GM12875 (cell line): Measurements from ENCODE around the gene DPP4.

ENCODE experiments used
- H3K4me3 ChIP-seq: one replicate; pipeline ENCODE4 v1.5.1; 2011; ENCODE audit warnings: low read depth, low read length, control low read depth
- TF ChIP-seq, protein P1 (sequence below): IDR thresholded peaks from 2 replicates; pipeline ENCODE4 v1.5.1; 2011; ENCODE audit warnings: low read depth, mild to moderate bottlenecking, control low read depth, inconsistent platforms, low read length, moderate library complexity, borderline replicate concordance; ENCODE audit not compliant: insufficient read depth

DPP4 gene

DNA sequence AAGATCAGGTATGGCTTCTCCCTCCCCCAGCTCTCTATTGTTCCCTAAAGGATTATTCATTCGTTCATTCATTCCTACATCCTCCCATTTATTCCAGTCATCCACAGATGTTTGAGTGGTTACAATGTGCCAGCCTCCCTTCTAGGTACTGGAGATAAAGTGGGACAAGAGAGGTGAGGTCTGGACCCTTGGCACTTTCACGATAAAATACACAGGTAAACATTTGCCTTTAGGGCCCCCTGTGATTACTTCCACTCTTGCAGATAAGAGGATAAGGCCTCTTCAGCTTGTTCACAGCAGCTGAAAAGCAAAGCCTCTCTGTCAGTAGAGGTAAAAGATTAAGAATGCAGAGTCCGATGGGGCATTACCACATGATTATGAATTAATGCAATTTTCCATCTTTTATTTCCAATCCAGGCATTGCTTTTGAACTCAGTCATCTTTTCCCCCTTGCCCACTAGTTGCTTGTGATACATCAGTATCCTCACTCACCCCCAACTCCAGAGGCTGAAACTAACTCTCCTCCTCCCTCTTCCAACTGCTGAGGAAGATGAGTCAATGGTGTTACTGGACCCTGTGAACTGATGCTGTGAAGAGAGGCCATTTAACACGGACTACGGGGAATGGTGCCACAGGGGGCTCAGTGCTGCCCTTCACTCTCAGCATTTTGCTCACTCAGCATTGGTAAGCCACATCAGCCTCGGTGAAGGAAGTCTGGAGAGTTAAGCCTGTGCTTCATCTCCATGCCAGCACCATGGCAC is 1.1 kb upstream of the DPP4 start:
- no peak overlapping the region for H3K4me3 ChIP-seq
- TF ChIP-seq, protein P1, sequence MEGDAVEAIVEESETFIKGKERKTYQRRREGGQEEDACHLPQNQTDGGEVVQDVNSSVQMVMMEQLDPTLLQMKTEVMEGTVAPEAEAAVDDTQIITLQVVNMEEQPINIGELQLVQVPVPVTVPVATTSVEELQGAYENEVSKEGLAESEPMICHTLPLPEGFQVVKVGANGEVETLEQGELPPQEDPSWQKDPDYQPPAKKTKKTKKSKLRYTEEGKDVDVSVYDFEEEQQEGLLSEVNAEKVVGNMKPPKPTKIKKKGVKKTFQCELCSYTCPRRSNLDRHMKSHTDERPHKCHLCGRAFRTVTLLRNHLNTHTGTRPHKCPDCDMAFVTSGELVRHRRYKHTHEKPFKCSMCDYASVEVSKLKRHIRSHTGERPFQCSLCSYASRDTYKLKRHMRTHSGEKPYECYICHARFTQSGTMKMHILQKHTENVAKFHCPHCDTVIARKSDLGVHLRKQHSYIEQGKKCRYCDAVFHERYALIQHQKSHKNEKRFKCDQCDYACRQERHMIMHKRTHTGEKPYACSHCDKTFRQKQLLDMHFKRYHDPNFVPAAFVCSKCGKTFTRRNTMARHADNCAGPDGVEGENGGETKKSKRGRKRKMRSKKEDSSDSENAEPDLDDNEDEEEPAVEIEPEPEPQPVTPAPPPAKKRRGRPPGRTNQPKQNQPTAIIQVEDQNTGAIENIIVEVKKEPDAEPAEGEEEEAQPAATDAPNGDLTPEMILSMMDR = no peak

DNA sequence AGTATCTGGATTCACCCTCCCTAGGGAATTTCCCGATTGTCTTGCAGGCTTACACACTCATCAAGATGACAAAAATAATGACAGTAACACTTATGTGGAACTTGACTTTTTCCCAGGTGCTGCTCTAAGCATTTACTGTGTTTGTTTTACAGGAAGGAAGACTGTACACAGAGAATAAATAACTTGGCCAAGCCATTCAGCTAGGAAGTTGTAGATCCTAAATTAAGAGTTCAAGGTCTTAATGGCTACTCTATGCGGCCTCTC is 549 bp upstream of the DPP4 start:
- TF ChIP-seq, protein P1 = no peak

DNA sequence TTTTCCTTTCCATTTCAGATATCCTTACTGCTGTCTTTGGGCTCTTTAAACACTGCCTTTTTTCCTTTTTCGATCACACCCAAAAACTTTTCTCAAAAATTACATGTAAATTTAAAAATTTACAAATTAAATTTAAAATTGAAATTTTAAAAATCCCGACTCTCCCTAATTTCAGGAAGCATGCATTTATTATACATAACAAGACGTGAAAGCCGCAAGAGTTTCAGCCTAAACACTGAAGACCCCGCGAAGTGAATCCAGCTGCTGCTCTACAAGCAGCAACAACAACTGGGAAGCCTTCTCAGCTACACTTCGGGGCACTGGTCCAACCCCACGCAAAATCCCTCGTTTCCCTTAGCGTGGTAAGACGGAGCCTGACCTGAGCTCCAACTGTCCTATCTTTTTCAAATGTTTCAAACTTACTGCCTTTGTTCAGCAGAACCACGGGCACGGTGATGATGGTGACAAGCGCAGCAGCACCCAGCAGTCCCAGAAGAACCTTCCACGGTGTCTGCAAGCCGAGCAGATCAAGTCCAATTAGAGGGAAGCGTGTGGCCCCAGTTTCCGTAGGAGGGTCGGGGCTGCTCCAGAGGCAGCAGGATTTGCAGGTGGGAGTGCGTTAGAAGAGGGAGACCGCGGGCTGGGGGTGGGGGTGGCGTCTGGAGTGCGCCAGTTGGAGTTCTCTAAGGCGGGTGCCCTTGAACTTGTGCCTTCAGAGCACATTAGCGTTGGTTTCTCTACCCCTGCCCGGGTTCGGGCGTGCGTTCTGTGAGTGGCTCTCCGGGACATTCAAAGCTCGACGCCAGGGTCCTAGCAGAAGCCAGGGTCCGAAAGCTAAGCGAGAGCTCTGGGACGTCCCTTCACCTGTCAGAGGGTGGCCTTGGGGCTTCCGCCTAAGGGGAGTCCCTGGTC is 783 bp downstream of the DPP4 start:
- no peak overlapping the region for H3K4me3 ChIP-seq
- TF ChIP-seq, protein P1 = no peak

More for the DNA sequence above, 549 bp upstream of the DPP4 start:
- H3K4me3 ChIP-seq = no peak overlapping the region

DNA sequence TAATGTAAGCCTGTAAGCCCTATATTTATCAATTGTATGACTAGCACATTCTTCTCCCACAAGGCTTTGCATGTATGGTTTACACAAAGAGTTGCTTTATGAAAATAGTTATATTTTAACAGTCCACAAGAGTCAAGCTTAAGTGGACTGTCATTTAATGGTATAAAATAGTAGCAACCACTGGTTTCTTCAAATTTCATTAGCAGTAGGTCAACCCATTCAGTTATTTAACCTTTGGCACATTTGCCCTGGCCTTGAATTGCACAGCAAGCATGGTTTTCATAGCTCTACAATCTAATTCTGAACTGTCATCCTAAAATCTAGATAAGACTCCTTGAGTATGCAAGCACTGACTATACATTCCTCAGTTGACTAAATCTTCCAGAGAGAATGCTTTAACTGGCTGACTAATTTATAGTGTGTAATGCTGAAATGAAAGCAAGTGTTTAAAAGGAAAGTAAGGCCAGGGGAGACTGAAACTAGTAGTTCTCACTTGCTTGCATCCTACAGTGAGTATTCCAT is 1.8 kb downstream of the DPP4 start:
- TF ChIP-seq, protein P1 = no peak
- H3K4me3 ChIP-seq = no peak overlapping the region

DNA sequence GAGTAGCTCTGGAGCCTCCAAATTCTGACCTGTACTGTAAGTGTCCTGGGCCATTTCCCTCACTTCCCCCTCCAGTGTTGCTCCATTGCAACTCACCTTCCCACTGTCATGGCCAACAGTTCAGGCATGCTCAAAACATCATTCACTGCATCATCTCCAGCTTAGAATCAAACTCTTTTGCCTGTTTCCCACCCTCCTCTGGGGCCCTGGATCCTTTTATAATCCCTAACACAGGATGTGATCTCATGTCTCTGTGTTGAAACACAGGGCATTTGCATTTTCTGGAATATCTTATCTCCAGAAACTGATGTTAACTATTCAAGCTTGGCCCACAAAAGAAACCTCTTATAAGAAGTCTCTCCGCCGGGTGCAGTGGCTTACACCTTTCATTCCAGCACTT is 3.0 kb downstream of the DPP4 start:
- no peak overlapping the region for H3K4me3 ChIP-seq
- TF ChIP-seq, protein P1 = no peak

DNA sequence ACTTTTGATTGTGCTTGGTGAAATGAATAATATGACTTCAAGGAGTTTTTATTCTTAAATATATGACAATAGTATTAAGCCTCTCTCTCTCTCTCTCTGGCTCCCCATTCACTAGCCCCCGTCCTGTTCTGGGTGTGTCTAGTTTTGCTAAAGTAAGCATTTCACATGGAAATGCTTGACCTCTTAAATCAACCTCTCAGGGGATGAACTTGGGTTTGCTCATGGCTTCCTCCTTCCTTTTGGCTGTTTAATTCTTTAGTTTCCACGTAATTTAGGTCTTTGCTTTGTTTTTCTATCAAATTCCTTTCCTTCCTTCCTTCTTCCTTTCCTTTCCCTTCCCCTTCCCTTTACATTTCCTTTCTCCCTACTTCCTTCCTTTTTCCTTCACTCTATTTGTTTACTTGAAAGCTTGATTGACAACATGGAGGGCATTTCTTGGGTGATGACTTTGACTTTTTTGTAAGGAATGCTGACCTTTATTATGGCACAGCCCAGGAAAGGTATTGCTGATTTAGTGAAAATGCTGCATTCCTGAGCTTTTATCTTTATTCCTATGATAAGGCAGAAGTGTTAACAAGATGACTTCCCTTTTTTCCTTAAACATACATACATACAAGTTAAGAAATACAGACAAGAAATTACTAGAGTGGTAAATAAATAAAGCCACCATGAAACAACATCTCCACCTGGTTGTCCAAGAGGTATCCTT is 3.6 kb downstream of the DPP4 start:
- TF ChIP-seq, protein P1 = no peak
- H3K4me3 ChIP-seq = no peak overlapping the region
